G401.6 (cell line): ENCODE measurements around the gene RBL2.
"Not testable (repeated sequence)": the region's sequence is repeated elsewhere in the genome, so short reads cannot be mapped to it uniquely, and the experiment has no call there.

Experiments used
- FAIRE-seq: peaks from 2 replicates; lab custom pipeline; 2012; peaks lifted over from hg19 to GRCh38; lab: Jason Lieb, UNC

RBL2 gene

GRCh38 chr16:53504665-53505064 lies 70.4 kb downstream of the RBL2 start:
- FAIRE-seq, result no peak

GRCh38 chr16:53506254-53506653 lies 72.0 kb downstream of the RBL2 start:
- no peak for FAIRE-seq

- FAIRE-seq, result no peak
These were observed 73.4 kb downstream of the RBL2 start for GRCh38 chr16:53507464-53508179.

- peak; percentile 64 for FAIRE-seq
These were observed 75.8 kb downstream of the RBL2 start for GRCh38 chr16:53509906-53510703.

GRCh38 chr16:53510704-53511070 lies 76.4 kb downstream of the RBL2 start:
- no peak for FAIRE-seq

GRCh38 chr16:53511084-53511402 lies 76.8 kb downstream of the RBL2 start:
- no peak for FAIRE-seq

GRCh38 chr16:53511403-53512280 lies 77.4 kb downstream of the RBL2 start:
- no peak for FAIRE-seq

GRCh38 chr16:53512795-53513194 lies 78.5 kb downstream of the RBL2 start:
- FAIRE-seq, result not testable (repeated sequence)

GRCh38 chr16:53515259-53515658 lies 81.0 kb downstream of the RBL2 start:
- FAIRE-seq, result no peak

- FAIRE-seq, result no peak
These were observed 81.5 kb downstream of the RBL2 start for GRCh38 chr16:53515811-53516210.

GRCh38 chr16:53517851-53518250 lies 83.6 kb downstream of the RBL2 start:
- no peak for FAIRE-seq

GRCh38 chr16:53518550-53519416 lies 84.5 kb downstream of the RBL2 start:
- no peak for FAIRE-seq

GRCh38 chr16:53519417-53520091 lies 85.3 kb downstream of the RBL2 start:
- FAIRE-seq, result no peak

- no peak for FAIRE-seq
These were observed 89.0 kb downstream of the RBL2 start for GRCh38 chr16:53523126-53523804.

- FAIRE-seq, result no peak
These were observed 89.8 kb downstream of the RBL2 start for GRCh38 chr16:53523971-53524548.

GRCh38 chr16:53528797-53529196 lies 94.5 kb downstream of the RBL2 start:
- no peak for FAIRE-seq

- FAIRE-seq, result no peak
These were observed 95.2 kb downstream of the RBL2 start for GRCh38 chr16:53529513-53529912.

- FAIRE-seq, result no peak
These were observed 95.8 kb downstream of the RBL2 start for GRCh38 chr16:53530046-53530445.

- no peak for FAIRE-seq
These were observed 96.5 kb downstream of the RBL2 start for GRCh38 chr16:53530741-53531140.

- no peak for FAIRE-seq
These were observed 99.9 kb downstream of the RBL2 start for GRCh38 chr16:53534206-53534605.
